A673 (cell line): ENCODE results near the gene PXT1. TPM values are rescaled to one million over a fixed set of nuclear protein-coding genes. Genes with fewer than 3 reads are reported as not detected.

Experiments
- BruUV-seq: library from RNA; stranded (reverse); fragments of 400-500 nt; replicated peaks from 2 replicates; lab custom pipeline; 2021; lab: Mats Ljungman, UMichigan
- CTCF ChIA-PET: fragments of 300-600 bp; sonication (Branson Sonifier 250); formaldehyde crosslinking; loops from one replicate; lab custom pipeline; 2022; ENCODE audit warnings: antibody characterized with exemption; lab: Charles Lee
- POLR2A ChIA-PET: fragments of 300-600 bp; sonication (Branson Sonifier 250); formaldehyde crosslinking; loops from one replicate; lab custom pipeline; 2022; ENCODE audit warnings: antibody characterized with exemption; ENCODE audit not compliant: low non-redundant PET; lab: Charles Lee
- DNase-seq: peaks from one replicate; pipeline ENCODE4 v3.0.0-alpha.2; 2015; ENCODE audit warnings: low spot score
- H3K27ac ChIP-seq: fragments of 200-600 bp; sonication (generic); 2 replicates; pipeline ENCODE4 v1.5.1; 2016; ENCODE audit warnings: mixed run types, low read depth, mild to moderate bottlenecking, mixed read lengths, antibody characterized with exemption, low read length; ENCODE audit not compliant: poor library complexity, severe bottlenecking
- H3K27me3 ChIP-seq: fragments of 200-600 bp; sonication (generic); replicated peaks from 2 replicates; pipeline ENCODE4 v1.6.1; 2017; ENCODE audit warnings: mixed run types, low read depth, mild to moderate bottlenecking, mixed read lengths, antibody characterized with exemption, low read length; ENCODE audit not compliant: insufficient read depth, poor library complexity
- H3K36me3 ChIP-seq: fragments of 200-600 bp; sonication (generic); 2 replicates; pipeline ENCODE4 v1.6.1; 2016; ENCODE audit warnings: mixed run types, mild to moderate bottlenecking, mixed read lengths, antibody characterized with exemption, low read length; ENCODE audit not compliant: insufficient read depth, poor library complexity, severe bottlenecking
- H3K4me1 ChIP-seq: fragments of 200-600 bp; sonication (generic); 2 replicates; pipeline ENCODE4 v1.6.1; 2017; ENCODE audit warnings: mixed run types, mild to moderate bottlenecking, mixed read lengths, antibody characterized with exemption, low read length; ENCODE audit not compliant: insufficient read depth, poor library complexity, severe bottlenecking
- H3K4me3 ChIP-seq: fragments of 200-600 bp; sonication (generic); 2 replicates; pipeline ENCODE4 v1.5.1; 2016; ENCODE audit warnings: low read depth, mixed run types, mild to moderate bottlenecking, mixed read lengths, low read length; ENCODE audit not compliant: poor library complexity, severe bottlenecking
- H3K9me3 ChIP-seq: fragments of 200-600 bp; sonication (generic); 2 replicates; pipeline ENCODE4 v1.6.1; 2016; ENCODE audit warnings: mixed run types, low read depth, mild to moderate bottlenecking, mixed read lengths, antibody characterized with exemption, low read length; ENCODE audit not compliant: poor library complexity, severe bottlenecking
- EZH2 ChIP-seq: fragments of 200-600 bp; sonication (generic); IDR thresholded peaks from 2 replicates; pipeline ENCODE4 v1.6.1; 2017; ENCODE audit warnings: borderline replicate concordance, low read depth, mild to moderate bottlenecking, mixed read lengths, antibody characterized with exemption, low read length; ENCODE audit not compliant: poor library complexity, severe bottlenecking
- intact Hi-C: fragments of 100-400 bp; cut with micrococcal nuclease; formaldehyde crosslinking; loops from one replicate; pipeline ENCODE4 v1.10.0; 2022; ENCODE audit not compliant: unreplicated experiment
- total RNA-seq: library from RNA; stranded (reverse); gene quantifications from 2 replicates; pipeline ENCODE4 v1.2.3, GENCODE V29; 2021
- TF ChIP-seq, protein P1 (sequence below): fragments of 300-800, 200-600 bp; sonication (generic); conservative IDR thresholded peaks from 2 replicates; pipeline ENCODE4 v1.5.1; 2017; ENCODE audit warnings: low read depth, mild to moderate bottlenecking, antibody characterized with exemption, low read length, moderate library complexity, mixed read lengths

Gene PXT1
- total RNA-seq, 1 experiment from 2014 or later, result 0.21 TPM

GRCh38 chr6:36442103-36442670 is 467 bp downstream of the PXT1 start:
- Histone ChIP-seq H3K27ac (peak overlapping the region; percentile 95), H3K4me3 (peak overlapping the region; percentile 83), H3K27me3 (no peaks in the 10 kb centered on the region), H3K9me3 (no peaks in the 10 kb centered on the region), H3K36me3 (peaks cover 5% of the 10 kb centered on the region), H3K4me1 (peaks cover 36% of the 10 kb centered on the region)
- TF ChIP-seq, protein P1, sequence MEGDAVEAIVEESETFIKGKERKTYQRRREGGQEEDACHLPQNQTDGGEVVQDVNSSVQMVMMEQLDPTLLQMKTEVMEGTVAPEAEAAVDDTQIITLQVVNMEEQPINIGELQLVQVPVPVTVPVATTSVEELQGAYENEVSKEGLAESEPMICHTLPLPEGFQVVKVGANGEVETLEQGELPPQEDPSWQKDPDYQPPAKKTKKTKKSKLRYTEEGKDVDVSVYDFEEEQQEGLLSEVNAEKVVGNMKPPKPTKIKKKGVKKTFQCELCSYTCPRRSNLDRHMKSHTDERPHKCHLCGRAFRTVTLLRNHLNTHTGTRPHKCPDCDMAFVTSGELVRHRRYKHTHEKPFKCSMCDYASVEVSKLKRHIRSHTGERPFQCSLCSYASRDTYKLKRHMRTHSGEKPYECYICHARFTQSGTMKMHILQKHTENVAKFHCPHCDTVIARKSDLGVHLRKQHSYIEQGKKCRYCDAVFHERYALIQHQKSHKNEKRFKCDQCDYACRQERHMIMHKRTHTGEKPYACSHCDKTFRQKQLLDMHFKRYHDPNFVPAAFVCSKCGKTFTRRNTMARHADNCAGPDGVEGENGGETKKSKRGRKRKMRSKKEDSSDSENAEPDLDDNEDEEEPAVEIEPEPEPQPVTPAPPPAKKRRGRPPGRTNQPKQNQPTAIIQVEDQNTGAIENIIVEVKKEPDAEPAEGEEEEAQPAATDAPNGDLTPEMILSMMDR, result no peak
- TF ChIP-seq EZH2, result no peak
- ChIA-PET POLR2A (no interaction called here), CTCF (no interaction called here)
- BruUV-seq, result TSS peak; percentile 88
- no peak for DNase-seq
- intact Hi-C loops, result loop anchor here (5.0 to 10.0 kb wide), 2 partner anchors 103 to 155 kb away; partner anchors contain the start of gene STK38

DNA sequence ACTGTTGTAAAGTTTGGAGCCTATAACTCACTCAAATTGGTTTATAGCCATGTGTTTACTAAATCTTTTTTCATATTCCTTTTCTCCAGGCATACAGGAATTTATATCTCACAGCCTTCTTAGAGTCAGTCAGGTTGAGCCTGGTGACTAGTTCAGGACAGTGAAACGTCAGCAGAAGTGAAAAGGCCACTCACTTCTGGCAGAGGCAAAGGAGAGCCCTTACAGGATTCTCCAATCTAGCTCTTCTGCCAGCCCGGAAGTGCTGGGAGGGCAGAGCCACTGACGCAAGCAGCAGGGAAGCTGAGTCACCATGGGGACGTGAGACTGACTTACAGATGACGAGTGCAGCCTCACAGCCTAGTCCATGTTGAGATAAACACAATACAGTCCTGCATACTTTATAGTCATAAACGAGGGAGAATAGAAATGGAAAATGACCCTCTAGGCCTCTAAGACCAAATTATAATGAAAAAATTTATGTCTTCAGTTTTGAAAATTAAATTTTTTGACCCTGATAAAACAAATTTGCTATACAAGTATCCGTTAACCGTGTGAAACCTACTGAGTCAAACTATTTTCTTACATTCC is 1.3 kb downstream of the PXT1 start:
- no peak for TF ChIP-seq EZH2
- TF ChIP-seq, protein P1, result no peak
- H3K27ac ChIP-seq, result peak overlapping the region; percentile 95
- H3K27me3 ChIP-seq, result no peaks in the 10 kb centered on the region
- no TSS peak for BruUV-seq
- CTCF ChIA-PET, result interaction anchor here (1.0 kb wide), 1 partner anchor 139 kb away, joined by 3 read pairs; no protein-coding TSS in a partner anchor
- no peak overlapping the region for H3K4me3 ChIP-seq
- no peaks in the 10 kb centered on the region for H3K9me3 ChIP-seq
- POLR2A ChIA-PET, result no interaction called here
- peak; percentile 97 for DNase-seq
- intact Hi-C loops, result loop anchor here (5.0 to 10.0 kb wide), 2 partner anchors 103 to 156 kb away; partner anchors contain the start of gene STK38
- H3K4me1 ChIP-seq, result peaks cover 36% of the 10 kb centered on the region
- no peaks in the 10 kb centered on the region for H3K36me3 ChIP-seq

DNA sequence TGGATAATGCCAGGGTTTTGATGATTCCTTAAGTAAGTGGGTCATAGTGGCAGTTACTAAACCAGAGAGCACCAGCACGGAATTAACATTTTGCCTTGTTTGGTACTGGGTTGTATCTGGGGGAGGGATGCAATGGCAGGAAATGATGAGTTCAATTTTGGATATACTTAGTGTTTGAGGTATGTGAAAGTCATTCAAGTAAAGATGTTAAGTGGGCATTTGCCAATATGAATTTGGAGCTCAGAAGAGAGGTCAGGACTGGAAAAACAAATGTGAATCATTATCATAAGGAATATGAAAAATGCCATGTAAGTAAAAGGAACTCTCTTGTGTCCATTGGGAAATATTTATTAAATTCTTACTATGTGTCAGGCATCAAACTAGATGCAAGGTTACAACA is 6.2 kb downstream of the PXT1 start:
- no peaks in the 10 kb centered on the region for H3K27me3 ChIP-seq
- intact Hi-C loops, result no loop called here
- POLR2A ChIA-PET, result no interaction called here
- CTCF ChIA-PET, result no interaction called here
- no peaks in the 10 kb centered on the region for H3K9me3 ChIP-seq
- no TSS peak for BruUV-seq
- TF ChIP-seq EZH2, result no peak
- TF ChIP-seq, protein P1, result no peak
- no peak for DNase-seq
- no peak overlapping the region for H3K27ac ChIP-seq
- peaks cover 9% of the 10 kb centered on the region for H3K4me1 ChIP-seq
- H3K36me3 ChIP-seq, result no peaks in the 10 kb centered on the region
- H3K4me3 ChIP-seq, result no peak overlapping the region
